ENCODE results near the gene USP17L12.
"Not testable (repeated sequence)": the region's sequence is repeated elsewhere in the genome, so short reads cannot be mapped to it uniquely, and the experiment has no call there.

The USP17L12 gene

GRCh38 chr4:9238461-9238860 is 18.5 kb downstream of the USP17L12 start:
- POLR2A ChIA-PET = not testable (repeated sequence)

GRCh38 chr4:9243579-9243978 is 23.6 kb downstream of the USP17L12 start, which contains the start of gene USP17L17:
USP17L17 (plus strand) TSS chr4:9243879; CDS start chr4:9243879, 0 bp downstream.
- H3K4me3 ChIP-seq (ENCODE audit: control insufficient read depth in 1 of 7, extremely low read depth in 1 of 7, insufficient read depth in 4 of 7, low read depth in 2 of 7, low read length in 6 of 7); H3K27me3 ChIP-seq (replicated peaks in 2 of 5; ENCODE audit: control insufficient read depth in 4 of 5, insufficient read depth in 5 of 5, low read length in 4 of 5); POLR2A ChIA-PET; H3K27ac ChIP-seq (ENCODE audit: insufficient read depth in 1 of 2, low read depth in 1 of 2, low read length in 2 of 2, poor library complexity in 1 of 2, severe bottlenecking in 2 of 2); H3K9me3 ChIP-seq (ENCODE audit: control extremely low read depth in 1 of 5, control insufficient read depth in 4 of 5, insufficient read depth in 2 of 5, low read depth in 1 of 5, low read length in 4 of 5); CTCF ChIA-PET; H3K36me3 ChIP-seq (ENCODE audit: control insufficient read depth in 4 of 4, insufficient read depth in 4 of 4, low read length in 3 of 4); DNase-seq; H3K4me1 ChIP-seq (ENCODE audit: control extremely low read depth in 1 of 4, control insufficient read depth in 4 of 4, insufficient read depth in 4 of 4, low read length in 3 of 4): not testable (repeated sequence)
- WGBS (ENCODE audit: insufficient coverage) = no CpG with 5 or more reads among the region's 14 CpGs

More at GRCh38 chr4:9238461-9238860, 18.5 kb downstream of the USP17L12 start:
- WGBS (ENCODE audit: insufficient coverage) = no CpG with 5 or more reads among the region's 12 CpGs
- CTCF ChIA-PET; H3K27ac ChIP-seq (ENCODE audit: insufficient read depth in 1 of 2, low read depth in 1 of 2, low read length in 2 of 2, poor library complexity in 1 of 2, severe bottlenecking in 2 of 2); H3K36me3 ChIP-seq (ENCODE audit: control insufficient read depth in 4 of 4, insufficient read depth in 4 of 4, low read length in 3 of 4); H3K9me3 ChIP-seq (ENCODE audit: control extremely low read depth in 1 of 5, control insufficient read depth in 4 of 5, insufficient read depth in 2 of 5, low read depth in 1 of 5, low read length in 4 of 5); H3K4me1 ChIP-seq (ENCODE audit: control extremely low read depth in 1 of 4, control insufficient read depth in 4 of 4, insufficient read depth in 4 of 4, low read length in 3 of 4); H3K27me3 ChIP-seq (replicated peaks in 2 of 5; ENCODE audit: control insufficient read depth in 4 of 5, insufficient read depth in 5 of 5, low read length in 4 of 5); H3K4me3 ChIP-seq (ENCODE audit: control insufficient read depth in 1 of 7, extremely low read depth in 1 of 7, insufficient read depth in 4 of 7, low read depth in 2 of 7, low read length in 6 of 7): not testable (repeated sequence)
- peak in 1 of 3 donors; percentile 0 for DNase-seq

GRCh38 chr4:9247953-9248680 is 28.2 kb downstream of the USP17L12 start, which contains the start of gene USP17L18:
USP17L18 (plus strand) TSS chr4:9248630; CDS start chr4:9248630, 0 bp downstream.
- H3K27me3 ChIP-seq (replicated peaks in 2 of 5; ENCODE audit: control insufficient read depth in 4 of 5, insufficient read depth in 5 of 5, low read length in 4 of 5); POLR2A ChIA-PET; H3K4me1 ChIP-seq (ENCODE audit: control extremely low read depth in 1 of 4, control insufficient read depth in 4 of 4, insufficient read depth in 4 of 4, low read length in 3 of 4); H3K27ac ChIP-seq (ENCODE audit: insufficient read depth in 1 of 2, low read depth in 1 of 2, low read length in 2 of 2, poor library complexity in 1 of 2, severe bottlenecking in 2 of 2); CTCF ChIA-PET; H3K9me3 ChIP-seq (ENCODE audit: control extremely low read depth in 1 of 5, control insufficient read depth in 4 of 5, insufficient read depth in 2 of 5, low read depth in 1 of 5, low read length in 4 of 5); DNase-seq; H3K4me3 ChIP-seq (ENCODE audit: control insufficient read depth in 1 of 7, extremely low read depth in 1 of 7, insufficient read depth in 4 of 7, low read depth in 2 of 7, low read length in 6 of 7); H3K36me3 ChIP-seq (ENCODE audit: control insufficient read depth in 4 of 4, insufficient read depth in 4 of 4, low read length in 3 of 4): not testable (repeated sequence)
- no CpG with 5 or more reads among the region's 26 CpGs for WGBS (ENCODE audit: insufficient coverage)

- DNase-seq; H3K9me3 ChIP-seq (ENCODE audit: control extremely low read depth in 1 of 5, control insufficient read depth in 4 of 5, insufficient read depth in 2 of 5, low read depth in 1 of 5, low read length in 4 of 5); H3K27me3 ChIP-seq (replicated peaks in 2 of 5; ENCODE audit: control insufficient read depth in 4 of 5, insufficient read depth in 5 of 5, low read length in 4 of 5); H3K4me3 ChIP-seq (ENCODE audit: control insufficient read depth in 1 of 7, extremely low read depth in 1 of 7, insufficient read depth in 4 of 7, low read depth in 2 of 7, low read length in 6 of 7); H3K36me3 ChIP-seq (ENCODE audit: control insufficient read depth in 4 of 4, insufficient read depth in 4 of 4, low read length in 3 of 4); POLR2A ChIA-PET; H3K27ac ChIP-seq (ENCODE audit: insufficient read depth in 1 of 2, low read depth in 1 of 2, low read length in 2 of 2, poor library complexity in 1 of 2, severe bottlenecking in 2 of 2); H3K4me1 ChIP-seq (ENCODE audit: control extremely low read depth in 1 of 4, control insufficient read depth in 4 of 4, insufficient read depth in 4 of 4, low read length in 3 of 4); CTCF ChIA-PET: not testable (repeated sequence)
- WGBS (ENCODE audit: insufficient coverage) = no CpG with 5 or more reads among the region's 13 CpGs
Measured at GRCh38 chr4:9253078-9253477, 33.1 kb downstream of the USP17L12 start, which contains the start of gene USP17L19. USP17L19 (plus strand) TSS chr4:9253378; CDS start chr4:9253378, 0 bp downstream.

GRCh38 chr4:9257824-9258223 is 37.9 kb downstream of the USP17L12 start, which contains the start of gene USP17L20:
USP17L20 (plus strand) TSS chr4:9258124; CDS start chr4:9258124, 0 bp downstream.
- POLR2A ChIA-PET; H3K9me3 ChIP-seq (ENCODE audit: control extremely low read depth in 1 of 5, control insufficient read depth in 4 of 5, insufficient read depth in 2 of 5, low read depth in 1 of 5, low read length in 4 of 5); H3K36me3 ChIP-seq (ENCODE audit: control insufficient read depth in 4 of 4, insufficient read depth in 4 of 4, low read length in 3 of 4); CTCF ChIA-PET; H3K27me3 ChIP-seq (replicated peaks in 2 of 5; ENCODE audit: control insufficient read depth in 4 of 5, insufficient read depth in 5 of 5, low read length in 4 of 5); H3K27ac ChIP-seq (ENCODE audit: insufficient read depth in 1 of 2, low read depth in 1 of 2, low read length in 2 of 2, poor library complexity in 1 of 2, severe bottlenecking in 2 of 2); H3K4me3 ChIP-seq (ENCODE audit: control insufficient read depth in 1 of 7, extremely low read depth in 1 of 7, insufficient read depth in 4 of 7, low read depth in 2 of 7, low read length in 6 of 7); DNase-seq; H3K4me1 ChIP-seq (ENCODE audit: control extremely low read depth in 1 of 4, control insufficient read depth in 4 of 4, insufficient read depth in 4 of 4, low read length in 3 of 4): not testable (repeated sequence)
- WGBS (ENCODE audit: insufficient coverage) = no CpG with 5 or more reads among the region's 15 CpGs

GRCh38 chr4:9262572-9262971 is 42.6 kb downstream of the USP17L12 start, which contains the start of gene USP17L21:
USP17L21 (plus strand) TSS chr4:9262872; CDS start chr4:9262872, 0 bp downstream.
- H3K9me3 ChIP-seq (ENCODE audit: control extremely low read depth in 1 of 5, control insufficient read depth in 4 of 5, insufficient read depth in 2 of 5, low read depth in 1 of 5, low read length in 4 of 5); H3K4me1 ChIP-seq (ENCODE audit: control extremely low read depth in 1 of 4, control insufficient read depth in 4 of 4, insufficient read depth in 4 of 4, low read length in 3 of 4); H3K36me3 ChIP-seq (ENCODE audit: control insufficient read depth in 4 of 4, insufficient read depth in 4 of 4, low read length in 3 of 4); H3K27me3 ChIP-seq (replicated peaks in 2 of 5; ENCODE audit: control insufficient read depth in 4 of 5, insufficient read depth in 5 of 5, low read length in 4 of 5); CTCF ChIA-PET; POLR2A ChIA-PET; DNase-seq; H3K27ac ChIP-seq (ENCODE audit: insufficient read depth in 1 of 2, low read depth in 1 of 2, low read length in 2 of 2, poor library complexity in 1 of 2, severe bottlenecking in 2 of 2); H3K4me3 ChIP-seq (ENCODE audit: control insufficient read depth in 1 of 7, extremely low read depth in 1 of 7, insufficient read depth in 4 of 7, low read depth in 2 of 7, low read length in 6 of 7): not testable (repeated sequence)
- WGBS (ENCODE audit: insufficient coverage) = no CpG with 5 or more reads among the region's 13 CpGs

- POLR2A ChIA-PET; H3K27me3 ChIP-seq (replicated peaks in 2 of 5; ENCODE audit: control insufficient read depth in 4 of 5, insufficient read depth in 5 of 5, low read length in 4 of 5); DNase-seq; H3K4me1 ChIP-seq (ENCODE audit: control extremely low read depth in 1 of 4, control insufficient read depth in 4 of 4, insufficient read depth in 4 of 4, low read length in 3 of 4); H3K36me3 ChIP-seq (ENCODE audit: control insufficient read depth in 4 of 4, insufficient read depth in 4 of 4, low read length in 3 of 4); CTCF ChIA-PET; H3K27ac ChIP-seq (ENCODE audit: insufficient read depth in 1 of 2, low read depth in 1 of 2, low read length in 2 of 2, poor library complexity in 1 of 2, severe bottlenecking in 2 of 2); H3K4me3 ChIP-seq (ENCODE audit: control insufficient read depth in 1 of 7, extremely low read depth in 1 of 7, insufficient read depth in 4 of 7, low read depth in 2 of 7, low read length in 6 of 7); H3K9me3 ChIP-seq (ENCODE audit: control extremely low read depth in 1 of 5, control insufficient read depth in 4 of 5, insufficient read depth in 2 of 5, low read depth in 1 of 5, low read length in 4 of 5): not testable (repeated sequence)
- no CpG with 5 or more reads among the region's 15 CpGs for WGBS (ENCODE audit: insufficient coverage)
Measured at GRCh38 chr4:9267319-9267718, 47.4 kb downstream of the USP17L12 start, which contains the start of gene USP17L22. USP17L22 (plus strand) TSS chr4:9267619; CDS start chr4:9267619, 0 bp downstream.

Measured in common myeloid progenitor, CD34-positive (primary cell).